ENCODE results near the gene DTYMK.

DTYMK gene

GRCh38 chr2:241690202-241690717 lies 3.6 kb upstream of the DTYMK start:
- DNase-seq (ENCODE audit: low read depth, low spot score) = no peak
- ChIA-PET POLR2A (no interaction called here), CTCF (interaction anchor here (1.6 kb wide), 1 partner anchor 43 kb away, joined by 4 read pairs; no protein-coding TSS in a partner anchor)

GRCh38 chr2:241689306-241689705 lies 2.7 kb upstream of the DTYMK start:
- POLR2A ChIA-PET = interaction anchor here (1.8 kb wide), 1 partner anchor 13 kb away, joined by 10 read pairs; the partner anchor contains the start of gene ING5
- no peak for TF ChIP-seq CTCF (IDR thresholded peaks at IDR 0.05; ENCODE audit: insufficient read depth, low read length, missing control alignments)
- CTCF ChIA-PET = interaction anchor here (1.4 to 1.6 kb wide), 2 partner anchors 30 to 44 kb away, joined by 4 to 5 read pairs; no protein-coding TSS in a partner anchor
- H3K4me3 ChIP-seq (ENCODE audit: low read depth, low read length) = no peak overlapping the region
- no peak for DNase-seq (ENCODE audit: low read depth, low spot score)

More at GRCh38 chr2:241690202-241690717, 3.6 kb upstream of the DTYMK start:
- no peak for TF ChIP-seq CTCF (IDR thresholded peaks at IDR 0.05; ENCODE audit: insufficient read depth, low read length, missing control alignments)
- H3K4me3 ChIP-seq (ENCODE audit: low read depth, low read length) = no peak overlapping the region

- no peak for TF ChIP-seq CTCF (IDR thresholded peaks at IDR 0.05; ENCODE audit: insufficient read depth, low read length, missing control alignments)
- ChIA-PET CTCF (interaction anchor here (1.5 kb wide), 1 partner anchor 192 kb away, joined by 3 read pairs; no protein-coding TSS in a partner anchor), POLR2A (interaction anchor here (0.7 to 2.3 kb wide), 6 partner anchors 11 to 378 kb away, joined by 3 to 11 read pairs (median 4); partner anchors contain the start of gene ING5)
- peak overlapping the region; percentile 82 for H3K4me3 ChIP-seq (ENCODE audit: low read depth, low read length)
- no peak for DNase-seq (ENCODE audit: low read depth, low spot score)
Observed at GRCh38 chr2:241686324-241686649, 328 bp downstream of the DTYMK start.

GRCh38 chr2:241680827-241681599 lies 5.6 kb downstream of the DTYMK start:
- H3K4me3 ChIP-seq (ENCODE audit: low read depth, low read length) = no peak overlapping the region
- ChIA-PET POLR2A (interaction anchor here (1.1 kb wide), 1 partner anchor 53 kb away, joined by 3 read pairs; the partner anchor contains the start of gene D2HGDH), CTCF (interaction anchor here (1.2 to 2.3 kb wide), 4 partner anchors 12 to 50 kb away, joined by 4 to 11 read pairs (median 4); no protein-coding TSS in a partner anchor)
- no peak for TF ChIP-seq CTCF (IDR thresholded peaks at IDR 0.05; ENCODE audit: insufficient read depth, low read length, missing control alignments)
- DNase-seq (ENCODE audit: low read depth, low spot score) = peak; percentile 93

GRCh38 chr2:241680044-241680443 lies 6.6 kb downstream of the DTYMK start:
- ChIA-PET POLR2A (no interaction called here), CTCF (interaction anchor here (0.6 to 2.3 kb wide), 7 partner anchors 10 to 322 kb away, joined by 3 to 11 read pairs (median 4); no protein-coding TSS in a partner anchor)
- H3K4me3 ChIP-seq (ENCODE audit: low read depth, low read length) = no peak overlapping the region
- no peak for DNase-seq (ENCODE audit: low read depth, low spot score)
- no peak for TF ChIP-seq CTCF (IDR thresholded peaks at IDR 0.05; ENCODE audit: insufficient read depth, low read length, missing control alignments)

Data from AG04449 (cell line).